ENCODE data around the gene ZNF451. TPM values are rescaled to one million over a fixed set of nuclear protein-coding genes. Genes with fewer than 3 reads are reported as not detected.
A peak's percentile ranks its signal among the peaks of the same experiment; 100 is the strongest.

ZNF451 gene
- total RNA-seq, 2 donors from 2014 or later, result 30.3 to 35.0 TPM

DNA sequence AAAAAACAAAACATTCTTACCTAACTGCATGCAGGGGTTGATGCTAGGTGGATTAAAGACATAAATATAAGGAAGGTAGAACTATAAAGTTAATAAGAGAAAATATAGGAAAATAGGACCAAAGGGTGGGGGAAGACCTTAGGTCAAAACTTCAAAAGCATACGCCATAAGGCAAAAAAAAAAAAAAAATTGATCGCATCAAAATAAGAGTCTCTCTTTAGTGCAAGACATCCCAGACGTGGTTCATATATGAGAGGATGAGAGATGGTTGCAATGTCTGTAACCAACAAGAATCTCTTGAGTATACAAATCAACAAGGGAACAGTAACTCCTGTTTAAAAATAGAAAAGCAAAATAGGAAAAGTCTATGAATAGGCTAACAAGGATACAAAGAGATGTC is 90.6 kb downstream of the ZNF451 start:
- H3K9me3 ChIP-seq, result no peaks in the 10 kb centered on the region
- WGBS, 2 donors, result 91 to 97% methylated on average over 3 of the region's 3 CpGs
- TF ChIP-seq, protein P1, sequence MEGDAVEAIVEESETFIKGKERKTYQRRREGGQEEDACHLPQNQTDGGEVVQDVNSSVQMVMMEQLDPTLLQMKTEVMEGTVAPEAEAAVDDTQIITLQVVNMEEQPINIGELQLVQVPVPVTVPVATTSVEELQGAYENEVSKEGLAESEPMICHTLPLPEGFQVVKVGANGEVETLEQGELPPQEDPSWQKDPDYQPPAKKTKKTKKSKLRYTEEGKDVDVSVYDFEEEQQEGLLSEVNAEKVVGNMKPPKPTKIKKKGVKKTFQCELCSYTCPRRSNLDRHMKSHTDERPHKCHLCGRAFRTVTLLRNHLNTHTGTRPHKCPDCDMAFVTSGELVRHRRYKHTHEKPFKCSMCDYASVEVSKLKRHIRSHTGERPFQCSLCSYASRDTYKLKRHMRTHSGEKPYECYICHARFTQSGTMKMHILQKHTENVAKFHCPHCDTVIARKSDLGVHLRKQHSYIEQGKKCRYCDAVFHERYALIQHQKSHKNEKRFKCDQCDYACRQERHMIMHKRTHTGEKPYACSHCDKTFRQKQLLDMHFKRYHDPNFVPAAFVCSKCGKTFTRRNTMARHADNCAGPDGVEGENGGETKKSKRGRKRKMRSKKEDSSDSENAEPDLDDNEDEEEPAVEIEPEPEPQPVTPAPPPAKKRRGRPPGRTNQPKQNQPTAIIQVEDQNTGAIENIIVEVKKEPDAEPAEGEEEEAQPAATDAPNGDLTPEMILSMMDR (IDR thresholded peaks at IDR 0.05), result no peak
- no peak for TF ChIP-seq POLR2A (IDR thresholded peaks at IDR 0.05)
- peaks cover 5% of the 10 kb centered on the region for H3K4me1 ChIP-seq
- H3K36me3 ChIP-seq (replicated peaks in 1 of 2; ENCODE audit: insufficient read depth in 1 of 2, low read depth in 2 of 2), result peaks cover 0 to 1% of the 10 kb centered on the region in 2 donors
- intact Hi-C loops (cut with DNase I), result no loop called here
- no peak overlapping the region for H3K4me3 ChIP-seq
- H3K27ac ChIP-seq, result no peak overlapping the region
- ATAC-seq, result no peak
- DNase-seq, result no peak
- no peaks in the 10 kb centered on the region for H3K27me3 ChIP-seq

DNA sequence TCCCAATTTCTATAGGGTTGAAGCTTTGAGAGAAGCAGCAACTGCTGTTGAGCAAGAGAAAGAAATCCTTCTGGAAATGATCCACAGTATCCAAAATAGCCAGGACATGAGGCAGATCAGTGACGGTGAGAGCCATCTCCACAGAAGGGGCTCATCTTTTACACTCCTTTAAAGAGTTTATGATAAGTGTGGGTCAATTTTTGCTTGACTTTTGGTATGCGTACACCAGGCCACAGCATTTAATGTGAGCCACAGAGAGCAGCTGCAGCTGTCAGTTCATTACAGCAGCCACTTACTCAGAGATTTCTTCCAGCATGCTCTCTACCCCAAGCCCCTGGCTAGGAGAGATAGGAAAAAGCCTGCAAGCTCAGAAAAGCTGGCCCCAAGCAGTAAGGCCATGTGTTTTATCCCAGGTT is 92.0 kb downstream of the ZNF451 start:
- Histone ChIP-seq H3K4me1 (peaks cover 5% of the 10 kb centered on the region), H3K4me3 (no peak overlapping the region), H3K27me3 (no peaks in the 10 kb centered on the region), H3K36me3 (replicated peaks in 1 of 2; ENCODE audit: insufficient read depth in 1 of 2, low read depth in 2 of 2) (peaks cover 0 to 1% of the 10 kb centered on the region in 2 donors), H3K27ac (no peak overlapping the region), H3K9me3 (no peaks in the 10 kb centered on the region)
- whole genome bisulfite sequencing, 2 donors, result 78 to 100% methylated on average over 2 of the region's 2 CpGs
- intact Hi-C loops (cut with DNase I), result no loop called here
- TF ChIP-seq, protein P1 (IDR thresholded peaks at IDR 0.05), result no peak
- TF ChIP-seq POLR2A (IDR thresholded peaks at IDR 0.05), result no peak
- DNase-seq (no peak), ATAC-seq (no peak)

DNA sequence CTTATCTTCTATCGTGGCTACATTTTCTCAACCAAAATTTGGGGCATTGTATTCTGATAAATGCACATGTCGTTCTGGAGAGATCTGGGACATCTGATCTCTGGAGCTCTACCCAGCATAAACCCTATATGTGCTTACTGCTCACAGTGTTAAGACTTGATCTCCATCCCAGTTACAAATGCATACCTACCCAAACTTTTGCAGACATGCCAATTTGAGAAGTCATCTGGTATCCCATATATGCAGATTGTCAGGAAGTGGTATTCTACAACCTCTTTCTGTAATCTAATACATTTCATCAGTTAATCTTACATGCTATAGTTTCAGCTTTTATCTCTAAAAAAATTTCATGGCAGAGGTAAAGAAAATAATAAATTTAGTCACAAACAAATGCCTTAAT is 93.3 kb downstream of the ZNF451 start:
- DNase-seq (no peak), ATAC-seq (no peak)
- TF ChIP-seq POLR2A (IDR thresholded peaks at IDR 0.05), result no peak
- TF ChIP-seq, protein P1 (IDR thresholded peaks at IDR 0.05), result no peak
- intact Hi-C loops (cut with DNase I), result no loop called here
- Histone ChIP-seq H3K27ac (no peak overlapping the region), H3K4me3 (no peak overlapping the region), H3K9me3 (no peaks in the 10 kb centered on the region), H3K36me3 (replicated peaks in 1 of 2; ENCODE audit: insufficient read depth in 1 of 2, low read depth in 2 of 2) (peaks cover 0 to 1% of the 10 kb centered on the region in 2 donors), H3K4me1 (peaks cover 5% of the 10 kb centered on the region), H3K27me3 (no peaks in the 10 kb centered on the region)
- WGBS, 2 donors, result 56 to 73% methylated on average over 2 of the region's 2 CpGs

DNA sequence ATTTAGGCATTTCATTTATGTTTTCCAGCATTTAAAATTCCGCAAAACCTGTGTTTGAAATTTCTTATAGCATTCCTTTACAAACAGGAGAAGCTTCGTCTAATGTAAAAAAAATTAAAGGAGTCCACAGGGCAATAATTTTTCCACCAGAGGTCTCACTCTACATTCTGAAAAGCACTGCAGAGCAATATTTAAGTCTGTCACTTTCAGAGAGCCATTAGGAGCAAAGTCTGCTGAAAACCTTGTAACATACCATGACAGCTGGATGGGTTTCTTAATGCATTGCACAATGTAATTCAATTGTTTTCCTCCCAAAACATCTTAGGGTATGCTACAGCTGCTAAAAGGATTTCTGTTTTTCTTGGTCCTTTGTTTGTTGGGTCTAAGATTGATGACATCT is 100.2 kb downstream of the ZNF451 start:
- Histone ChIP-seq H3K27me3 (no peaks in the 10 kb centered on the region), H3K9me3 (no peaks in the 10 kb centered on the region), H3K4me3 (no peak overlapping the region), H3K36me3 (replicated peaks in 1 of 2; ENCODE audit: insufficient read depth in 1 of 2, low read depth in 2 of 2) (no peaks in the 10 kb centered on the region), H3K4me1 (no peaks in the 10 kb centered on the region), H3K27ac (no peak overlapping the region)
- DNase-seq (no peak), ATAC-seq (no peak)
- WGBS, 2 donors, result 64 to 76% methylated on average over 2 of the region's 2 CpGs
- intact Hi-C loops (cut with DNase I), result no loop called here
- no peak for TF ChIP-seq POLR2A (IDR thresholded peaks at IDR 0.05)
- TF ChIP-seq, protein P1 (IDR thresholded peaks at IDR 0.05), result peak in 4 of 7 experiments; percentile 16 to 36 (median 30)

DNA sequence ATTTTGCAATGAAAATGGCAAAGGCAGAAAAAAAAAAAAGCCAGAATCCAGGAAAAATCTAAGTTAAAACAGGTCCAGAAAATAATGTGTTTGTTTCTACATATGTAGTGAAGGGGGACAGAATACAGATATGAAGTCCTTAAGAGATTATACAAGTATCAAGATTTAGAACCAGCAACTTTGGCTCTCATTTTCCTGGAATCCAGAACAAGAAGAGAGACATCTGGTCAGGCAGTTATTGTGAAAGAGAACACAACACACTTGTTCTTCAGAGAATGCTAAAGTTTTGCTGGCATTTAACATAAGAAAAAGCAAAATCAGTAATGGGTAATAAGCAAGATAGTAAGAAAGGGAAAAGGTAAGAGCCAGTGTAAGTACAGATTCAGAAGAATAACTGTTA is 103.2 kb downstream of the ZNF451 start:
- H3K9me3 ChIP-seq, result no peaks in the 10 kb centered on the region
- TF ChIP-seq, protein P1 (IDR thresholded peaks at IDR 0.05), result no peak
- TF ChIP-seq POLR2A (IDR thresholded peaks at IDR 0.05), result no peak
- H3K36me3 ChIP-seq (replicated peaks in 1 of 2; ENCODE audit: insufficient read depth in 1 of 2, low read depth in 2 of 2), result no peaks in the 10 kb centered on the region
- intact Hi-C loops (cut with DNase I), result no loop called here
- DNase-seq (no peak), ATAC-seq (no peak)
- no peak overlapping the region for H3K27ac ChIP-seq
- no peaks in the 10 kb centered on the region for H3K27me3 ChIP-seq
- H3K4me1 ChIP-seq, result no peaks in the 10 kb centered on the region
- no peak overlapping the region for H3K4me3 ChIP-seq
